ENCODE results near the gene SUSD2. TPM values are rescaled to one million over a fixed set of nuclear protein-coding genes. Genes with fewer than 3 reads are reported as not detected.

The SUSD2 gene
- total and polyA plus RNA-seq, 2 experiments from 2014 or later, result 9.7 to 10.8 TPM

DNA sequence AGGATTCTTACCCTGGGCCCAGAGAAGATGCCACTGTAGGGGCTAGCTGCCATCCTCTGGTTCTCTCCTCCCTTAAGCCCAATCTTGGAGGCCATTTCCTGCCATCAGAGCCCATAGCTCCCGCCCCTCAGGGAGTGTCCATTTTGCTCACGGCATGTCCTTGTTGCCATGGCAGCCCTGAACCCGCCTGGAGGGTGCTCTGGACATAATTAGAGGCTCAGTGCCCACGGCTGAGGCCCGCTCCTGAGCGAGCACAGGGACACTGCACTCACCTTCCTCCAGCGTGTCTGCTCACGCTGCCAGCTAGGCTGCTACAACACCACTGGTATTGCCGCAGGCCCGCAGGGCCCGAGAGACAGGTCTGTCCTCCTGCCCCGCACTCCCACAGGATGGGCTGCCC, 11.1 kb upstream of the SUSD2 start:
- H3K27ac ChIP-seq, result no peak overlapping the region

DNA sequence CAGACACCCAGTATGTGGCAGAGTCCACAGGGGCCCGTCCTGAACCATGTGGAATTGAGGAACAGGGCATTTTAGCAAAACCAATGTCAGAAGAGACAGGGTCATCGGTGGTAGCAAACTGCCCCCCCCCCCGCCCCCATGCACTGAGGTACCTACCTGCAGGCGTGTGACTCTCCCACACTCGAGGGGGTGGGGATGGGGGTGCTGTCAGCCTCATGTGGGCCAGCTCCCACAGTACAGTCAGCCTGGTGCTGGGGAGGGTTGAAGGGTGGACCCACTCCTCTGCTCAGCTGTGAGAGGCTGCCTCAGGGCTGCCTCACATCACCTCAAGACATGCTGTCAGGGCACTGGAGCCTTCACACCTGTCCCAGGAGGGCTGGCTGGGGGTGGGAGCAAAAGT, 10.7 kb upstream of the SUSD2 start:
- no peak overlapping the region for H2AFZ ChIP-seq
- TF ChIP-seq, protein P1, sequence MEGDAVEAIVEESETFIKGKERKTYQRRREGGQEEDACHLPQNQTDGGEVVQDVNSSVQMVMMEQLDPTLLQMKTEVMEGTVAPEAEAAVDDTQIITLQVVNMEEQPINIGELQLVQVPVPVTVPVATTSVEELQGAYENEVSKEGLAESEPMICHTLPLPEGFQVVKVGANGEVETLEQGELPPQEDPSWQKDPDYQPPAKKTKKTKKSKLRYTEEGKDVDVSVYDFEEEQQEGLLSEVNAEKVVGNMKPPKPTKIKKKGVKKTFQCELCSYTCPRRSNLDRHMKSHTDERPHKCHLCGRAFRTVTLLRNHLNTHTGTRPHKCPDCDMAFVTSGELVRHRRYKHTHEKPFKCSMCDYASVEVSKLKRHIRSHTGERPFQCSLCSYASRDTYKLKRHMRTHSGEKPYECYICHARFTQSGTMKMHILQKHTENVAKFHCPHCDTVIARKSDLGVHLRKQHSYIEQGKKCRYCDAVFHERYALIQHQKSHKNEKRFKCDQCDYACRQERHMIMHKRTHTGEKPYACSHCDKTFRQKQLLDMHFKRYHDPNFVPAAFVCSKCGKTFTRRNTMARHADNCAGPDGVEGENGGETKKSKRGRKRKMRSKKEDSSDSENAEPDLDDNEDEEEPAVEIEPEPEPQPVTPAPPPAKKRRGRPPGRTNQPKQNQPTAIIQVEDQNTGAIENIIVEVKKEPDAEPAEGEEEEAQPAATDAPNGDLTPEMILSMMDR (IDR thresholded peaks at IDR 0.05; ENCODE audit: poor library complexity), result no peak
- TF ChIP-seq EZH2phosphoT487 (IDR thresholded peaks at IDR 0.05; ENCODE audit: low read depth, severe bottlenecking, unreplicated experiment) (no peak), EZH2 (IDR thresholded peaks at IDR 0.05; ENCODE audit: borderline replicate concordance) (no peak)
- H3K36me3 ChIP-seq (replicated peaks; ENCODE audit: insufficient read depth, low read depth), result no peaks in the 10 kb centered on the region
- no peaks in the 10 kb centered on the region for H3K4me1 ChIP-seq (ENCODE audit: insufficient read depth)
- H3K9me3 ChIP-seq (ENCODE audit: low read depth), result no peaks in the 10 kb centered on the region
- H3K79me2 ChIP-seq, result no peaks in the 10 kb centered on the region
- H3K4me3 ChIP-seq, result no peak overlapping the region
- H3K9me2 ChIP-seq (replicated peaks; ENCODE audit: insufficient read depth), result no peaks in the 10 kb centered on the region
- DNase-seq (ENCODE audit: low spot score), result no peak
- no peak overlapping the region for H3K27ac ChIP-seq
- WGBS (ENCODE audit: low lambda C conversion rate, missing lambda C conversion rate), result 98% methylated on average over 4 of the region's 5 CpGs
- H3K27me3 ChIP-seq, result no peaks in the 10 kb centered on the region
- H3K4me2 ChIP-seq, result no peak overlapping the region
- H4K20me1 ChIP-seq (ENCODE audit: insufficient read depth, poor library complexity, severe bottlenecking), result no peaks in the 10 kb centered on the region

More for the DNA sequence above, 11.1 kb upstream of the SUSD2 start:
- no peak for DNase-seq (ENCODE audit: low spot score)
- no peak for TF ChIP-seq EZH2 (IDR thresholded peaks at IDR 0.05; ENCODE audit: borderline replicate concordance)
- no peak for TF ChIP-seq EZH2phosphoT487 (IDR thresholded peaks at IDR 0.05; ENCODE audit: low read depth, severe bottlenecking, unreplicated experiment)
- TF ChIP-seq, protein P1 (IDR thresholded peaks at IDR 0.05; ENCODE audit: poor library complexity), result no peak
- no peaks in the 10 kb centered on the region for H3K4me1 ChIP-seq (ENCODE audit: insufficient read depth)
- no peak overlapping the region for H2AFZ ChIP-seq
- H3K9me2 ChIP-seq (replicated peaks; ENCODE audit: insufficient read depth), result no peaks in the 10 kb centered on the region
- no peaks in the 10 kb centered on the region for H3K27me3 ChIP-seq
- H4K20me1 ChIP-seq (ENCODE audit: insufficient read depth, poor library complexity, severe bottlenecking), result no peaks in the 10 kb centered on the region
- H3K36me3 ChIP-seq (replicated peaks; ENCODE audit: insufficient read depth, low read depth), result no peaks in the 10 kb centered on the region
- H3K4me3 ChIP-seq, result no peak overlapping the region
- WGBS (ENCODE audit: low lambda C conversion rate, missing lambda C conversion rate), result 63% methylated on average over 12 of the region's 12 CpGs
- no peaks in the 10 kb centered on the region for H3K79me2 ChIP-seq
- no peak overlapping the region for H3K4me2 ChIP-seq
- H3K9me3 ChIP-seq (ENCODE audit: low read depth), result no peaks in the 10 kb centered on the region

DNA sequence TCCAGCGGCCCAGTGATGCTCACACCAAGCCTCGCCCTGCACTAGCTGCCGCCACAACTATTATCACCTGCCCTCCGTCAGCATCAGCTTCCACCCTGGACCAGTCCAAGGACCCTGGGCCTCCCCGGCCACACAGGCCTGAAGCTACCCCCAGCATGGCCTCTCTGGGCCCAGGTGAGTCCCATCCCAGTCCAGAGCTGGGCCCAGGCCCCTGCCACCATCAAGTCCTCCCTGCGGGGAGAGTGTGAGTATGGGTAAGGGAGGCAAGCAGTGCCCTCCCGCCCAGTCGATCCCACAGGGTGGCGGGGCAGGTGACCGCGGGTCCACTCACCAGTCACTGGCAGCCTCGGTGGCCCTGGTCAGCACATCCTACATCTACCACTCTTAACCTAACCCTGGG, 9.5 kb upstream of the SUSD2 start:
- H4K20me1 ChIP-seq (ENCODE audit: insufficient read depth, poor library complexity, severe bottlenecking), result no peaks in the 10 kb centered on the region
- H3K36me3 ChIP-seq (replicated peaks; ENCODE audit: insufficient read depth, low read depth), result no peaks in the 10 kb centered on the region
- H3K4me2 ChIP-seq, result no peak overlapping the region

More for the DNA sequence above, 9.5 kb upstream of the SUSD2 start:
- Histone ChIP-seq H3K4me3 (no peak overlapping the region), H3K27ac (no peak overlapping the region), H3K27me3 (no peaks in the 10 kb centered on the region), H2AFZ (no peak overlapping the region), H3K79me2 (no peaks in the 10 kb centered on the region), H3K9me2 (replicated peaks; ENCODE audit: insufficient read depth) (no peaks in the 10 kb centered on the region), H3K4me1 (ENCODE audit: insufficient read depth) (no peaks in the 10 kb centered on the region), H3K9me3 (ENCODE audit: low read depth) (no peaks in the 10 kb centered on the region)
- over 99% methylated on average over 12 of the region's 12 CpGs for WGBS (ENCODE audit: low lambda C conversion rate, missing lambda C conversion rate)
- TF ChIP-seq EZH2 (IDR thresholded peaks at IDR 0.05; ENCODE audit: borderline replicate concordance), result no peak
- TF ChIP-seq, protein P1 (IDR thresholded peaks at IDR 0.05; ENCODE audit: poor library complexity), result no peak
- TF ChIP-seq EZH2phosphoT487 (IDR thresholded peaks at IDR 0.05; ENCODE audit: low read depth, severe bottlenecking, unreplicated experiment), result no peak
- DNase-seq (ENCODE audit: low spot score), result no peak
